ENCODE data around the gene ZNF593OS. TPM values are rescaled to one million over a fixed set of nuclear protein-coding genes. Genes with fewer than 3 reads are reported as not detected.

Gene ZNF593OS
- total and polyA plus RNA-seq, 2 of the 8 experiments (the other 6 are each of a cell fraction or from before 2014, with no cell fraction given) = not detected

- TF ChIP-seq HDAC2 (IDR thresholded peaks at IDR 0.05; ENCODE audit: borderline replicate concordance in 1 of 2, low read depth in 2 of 2, low read length in 2 of 2) (no peak), RNF2 (IDR thresholded peaks at IDR 0.05; ENCODE audit: borderline replicate concordance, low read depth, low read length, missing control alignments, poor library complexity, severe bottlenecking) (no peak), SP1 (IDR thresholded peaks at IDR 0.05; ENCODE audit: low read depth, low read length) (no peak), ATF3 (IDR thresholded peaks at IDR 0.05; ENCODE audit: insufficient read depth, low read depth, low read length) (no peak)
These were observed 13.3 kb upstream of the ZNF593OS start (continued) for GRCh38 chr1:26184883-26185282.

All from H1 (cell line).